IPS-15b (cell line): ENCODE measurements around the gene CROCC2.

Experiments used
- H3K27me3 ChIP-seq: one replicate; pipeline ENCODE4 v1.6.1; 2013; ENCODE audit warnings: low read length; ENCODE audit not compliant: control insufficient read depth, insufficient read depth
- H3K36me3 ChIP-seq: one replicate; pipeline ENCODE4 v1.6.1; 2013; ENCODE audit warnings: low read length; ENCODE audit not compliant: control insufficient read depth, insufficient read depth
- H3K4me1 ChIP-seq: one replicate; pipeline ENCODE4 v1.6.1; 2013; ENCODE audit warnings: mild to moderate bottlenecking, low read length; ENCODE audit not compliant: control insufficient read depth, insufficient read depth
- H3K4me3 ChIP-seq: one replicate; pipeline ENCODE4 v1.5.1; 2013; ENCODE audit warnings: low read depth, low read length
- H3K9ac ChIP-seq: one replicate; pipeline ENCODE4 v1.6.1; 2013; ENCODE audit warnings: low read depth, mild to moderate bottlenecking, low read length
- H3K9me3 ChIP-seq: one replicate; pipeline ENCODE4 v1.6.1; 2013; ENCODE audit warnings: mild to moderate bottlenecking, low read length; ENCODE audit not compliant: control insufficient read depth, insufficient read depth

The CROCC2 gene

GRCh38 chr2:240993446-240994170, 87.5 kb downstream of the CROCC2 start:
- no peak overlapping the region for H3K9ac ChIP-seq

GRCh38 chr2:240994171-240994896, 88.2 kb downstream of the CROCC2 start:
- Histone ChIP-seq H3K4me1 (no peaks in the 10 kb centered on the region), H3K4me3 (no peak overlapping the region), H3K9ac (no peak overlapping the region), H3K9me3 (no peaks in the 10 kb centered on the region), H3K36me3 (no peaks in the 10 kb centered on the region), H3K27me3 (peaks cover 7% of the 10 kb centered on the region)

More at GRCh38 chr2:240993446-240994170, 87.5 kb downstream of the CROCC2 start:
- Histone ChIP-seq H3K27me3 (peaks cover 6% of the 10 kb centered on the region), H3K4me1 (no peaks in the 10 kb centered on the region), H3K4me3 (no peak overlapping the region), H3K9me3 (no peaks in the 10 kb centered on the region), H3K36me3 (no peaks in the 10 kb centered on the region)

GRCh38 chr2:240995041-240996021, 89.2 kb downstream of the CROCC2 start:
- peaks cover 17% of the 10 kb centered on the region for H3K27me3 ChIP-seq
- H3K4me3 ChIP-seq = no peak overlapping the region
- H3K9ac ChIP-seq = no peak overlapping the region
- H3K9me3 ChIP-seq = no peaks in the 10 kb centered on the region
- no peaks in the 10 kb centered on the region for H3K36me3 ChIP-seq
- H3K4me1 ChIP-seq = no peaks in the 10 kb centered on the region

- Histone ChIP-seq H3K9ac (peak overlapping the region; percentile 24), H3K36me3 (no peaks in the 10 kb centered on the region), H3K4me1 (no peaks in the 10 kb centered on the region), H3K4me3 (no peak overlapping the region), H3K27me3 (peaks cover 22% of the 10 kb centered on the region), H3K9me3 (no peaks in the 10 kb centered on the region)
Observed at GRCh38 chr2:240996161-240996833, 90.2 kb downstream of the CROCC2 start.

GRCh38 chr2:240996834-240997140, 90.7 kb downstream of the CROCC2 start:
- Histone ChIP-seq H3K9me3 (no peaks in the 10 kb centered on the region), H3K9ac (no peak overlapping the region), H3K4me3 (no peak overlapping the region), H3K4me1 (no peaks in the 10 kb centered on the region), H3K36me3 (no peaks in the 10 kb centered on the region), H3K27me3 (peaks cover 22% of the 10 kb centered on the region)

GRCh38 chr2:240997141-240997855, 91.2 kb downstream of the CROCC2 start:
- Histone ChIP-seq H3K36me3 (no peaks in the 10 kb centered on the region), H3K4me3 (peak overlapping the region; percentile 53), H3K9ac (no peak overlapping the region), H3K27me3 (peaks cover 23% of the 10 kb centered on the region), H3K4me1 (no peaks in the 10 kb centered on the region), H3K9me3 (no peaks in the 10 kb centered on the region)

GRCh38 chr2:240997856-240998705, 91.9 kb downstream of the CROCC2 start, which contains the start of gene SNED1:
SNED1 (plus strand) TSS chr2:240998618; CDS start chr2:240998838, 220 bp downstream.
- no peaks in the 10 kb centered on the region for H3K36me3 ChIP-seq
- H3K9me3 ChIP-seq = no peaks in the 10 kb centered on the region
- H3K27me3 ChIP-seq = peaks cover 23% of the 10 kb centered on the region
- no peaks in the 10 kb centered on the region for H3K4me1 ChIP-seq
- H3K9ac ChIP-seq = no peak within 1 kb of the TSS
- peak within 1 kb of the TSS; percentile 53 for H3K4me3 ChIP-seq

- H3K9ac ChIP-seq = no peak overlapping the region
- no peaks in the 10 kb centered on the region for H3K9me3 ChIP-seq
- peak overlapping the region; percentile 48 for H3K4me3 ChIP-seq
- H3K4me1 ChIP-seq = no peaks in the 10 kb centered on the region
- H3K27me3 ChIP-seq = peaks cover 23% of the 10 kb centered on the region
- H3K36me3 ChIP-seq = no peaks in the 10 kb centered on the region
Observed at GRCh38 chr2:240998706-240998994, 92.5 kb downstream of the CROCC2 start.

- H3K4me3 ChIP-seq = peak overlapping the region; percentile 48
- no peaks in the 10 kb centered on the region for H3K4me1 ChIP-seq
- no peaks in the 10 kb centered on the region for H3K36me3 ChIP-seq
- H3K9ac ChIP-seq = no peak overlapping the region
- peaks cover 23% of the 10 kb centered on the region for H3K27me3 ChIP-seq
- H3K9me3 ChIP-seq = peaks cover 4% of the 10 kb centered on the region
Observed at GRCh38 chr2:240998995-240999791, 93.1 kb downstream of the CROCC2 start.
